GM12878 (cell line): ENCODE results near the gene EEF1A1. TPM values are rescaled to one million over a fixed set of nuclear protein-coding genes. Genes with fewer than 3 reads are reported as not detected.

ENCODE experiments used
- ASH2L ChIP-seq: fragments of 300-600, 200-600 bp; sonication (generic); IDR thresholded peaks from 2 replicates; pipeline ENCODE4 v1.6.1; 2017; ENCODE audit warnings: low read depth, mild to moderate bottlenecking, borderline replicate concordance
- BACH1 ChIP-seq: fragments of 450-650 bp; IDR thresholded peaks from 2 replicates; pipeline ENCODE4 v1.6.1; 2017; ENCODE audit warnings: mild to moderate bottlenecking, borderline replicate concordance
- BMI1 ChIP-seq: fragments of 450-650 bp; IDR thresholded peaks from 2 replicates; pipeline ENCODE4 v1.6.1; 2016; ENCODE audit warnings: mild to moderate bottlenecking, moderate library complexity, borderline replicate concordance
- EP300 ChIP-seq, 2 experiments: fragments of 150-350 bp in 1 of 2; IDR thresholded peaks; 2 replicates each; pipeline ENCODE4 v1.6.1; 2011 to 2012; ENCODE audit warnings: low read depth in 2 of 2, low read length in 2 of 2, borderline replicate concordance in 1 of 2, improper control_type of control experiment in 1 of 2, inconsistent platforms in 1 of 2; ENCODE audit not compliant: control insufficient read depth in 1 of 2
- EZH2 ChIP-seq: IDR thresholded peaks from 2 replicates; pipeline ENCODE4 v1.6.1; 2012; ENCODE audit warnings: low read depth, mild to moderate bottlenecking, control low read depth, inconsistent platforms, low read length, borderline replicate concordance; ENCODE audit not compliant: control insufficient read depth
- FOS ChIP-seq: IDR thresholded peaks from 3 replicates; pipeline ENCODE4 v1.6.1; 2011; ENCODE audit warnings: borderline replicate concordance; ENCODE audit not compliant: insufficient read length; ENCODE audit errors: extremely low read depth
- JUNB ChIP-seq: IDR thresholded peaks from 2 replicates; pipeline ENCODE4 v1.6.1; 2016; ENCODE audit warnings: antibody characterized with exemption, mild to moderate bottlenecking
- RUNX3 ChIP-seq: IDR thresholded peaks from 2 replicates; pipeline ENCODE4 v1.6.1; 2012; ENCODE audit warnings: low read length, inconsistent platforms
- SP1 ChIP-seq: IDR thresholded peaks from one replicate; pipeline ENCODE4 v1.6.1; 2011; ENCODE audit warnings: low read depth, low read length
- SUPT20H ChIP-seq: IDR thresholded peaks from 2 replicates; pipeline ENCODE4 v1.6.1; 2011; ENCODE audit warnings: low read depth, mild to moderate bottlenecking, low read length, moderate library complexity, borderline replicate concordance; ENCODE audit not compliant: control insufficient read depth
- TARDBP ChIP-seq: IDR thresholded peaks from 2 replicates; pipeline ENCODE4 v1.6.1; 2016; ENCODE audit warnings: borderline replicate concordance
- TCF7 ChIP-seq: IDR thresholded peaks from 2 replicates; pipeline ENCODE4 v1.6.1; 2014; ENCODE audit warnings: antibody characterized with exemption, borderline replicate concordance
- ZBED1 ChIP-seq: IDR thresholded peaks from 2 replicates; pipeline ENCODE4 v1.6.1; 2016; ENCODE audit warnings: borderline replicate concordance
- ZNF274 ChIP-seq: IDR thresholded peaks from one replicate; pipeline ENCODE4 v1.8.0; 2011; ENCODE audit not compliant: insufficient read length, insufficient read depth
- polyA plus RNA-seq, 11 experiments: library from polyadenylated mRNA; depleted of rRNA in 4 of 11; unstranded in 6 of 11; stranded (reverse) in 5 of 11; fragments of >200 nt; fragmentation: Nextera tagmentation in 4 of 11; fragmentation: Illumina TruSeq in 1 of 11; extraction: Ambion mirVana in 4 of 11; extraction: Trizol in 1 of 11; gene quantifications; 1 replicate in 1 of 11; 2 replicates in 10 of 11; pipeline versions ENCODE4 v1.2.1 to v1.2.3, GENCODE V29; 2011 to 2016; ENCODE audit warnings: inconsistent platforms in 2 of 11, missing spikeins in 2 of 11, low read depth in 1 of 11
- total RNA-seq, 4 experiments: library from RNA; depleted of rRNA in 3 of 4; stranded (reverse); fragments of >200 nt in 3 of 4; fragmentation: Illumina TruSeq in 1 of 4; extraction: Trizol in 1 of 4; gene quantifications; 2 replicates each; pipeline versions ENCODE4 v1.2.1 to v1.2.3, GENCODE V29; 2013 to 2021
- TF ChIP-seq, protein P1 (sequence below): IDR thresholded peaks from 2 replicates; pipeline ENCODE4 v1.6.1; 2011; ENCODE audit warnings: low read depth, low read length, improper control_type of control experiment, borderline replicate concordance
- TF ChIP-seq, protein P2 (sequence below): fragments of 150-350 bp; IDR thresholded peaks from 2 replicates; pipeline ENCODE4 v1.6.1; 2014; ENCODE audit warnings: mild to moderate bottlenecking, low read depth, low read length
- TF ChIP-seq, protein P3 (sequence below): IDR thresholded peaks from 2 replicates; pipeline ENCODE4 v1.6.1; 2012; ENCODE audit warnings: low read depth, low read length, improper control_type of control experiment
- TF ChIP-seq, protein P4 (sequence below): fragments of 450-650 bp; IDR thresholded peaks from 2 replicates; pipeline ENCODE4 v1.6.1; 2017; ENCODE audit warnings: borderline replicate concordance
- TF ChIP-seq, protein P5 (sequence below): IDR thresholded peaks from 2 replicates; pipeline ENCODE4 v1.6.1; 2012; ENCODE audit warnings: low read length, inconsistent platforms
- TF ChIP-seq, protein P6 (sequence below): fragments of 450-650 bp; IDR thresholded peaks from 2 replicates; pipeline ENCODE4 v1.6.1; 2018; ENCODE audit warnings: mild to moderate bottlenecking, low read depth, moderate library complexity; ENCODE audit not compliant: partially characterized antibody

EEF1A1 gene
- total and polyA plus RNA-seq, 10 of the 15 experiments (the other 5 are each of a cell fraction or from before 2014, with no cell fraction given): 4,214 to 18,090 (median 14,132) TPM

DNA sequence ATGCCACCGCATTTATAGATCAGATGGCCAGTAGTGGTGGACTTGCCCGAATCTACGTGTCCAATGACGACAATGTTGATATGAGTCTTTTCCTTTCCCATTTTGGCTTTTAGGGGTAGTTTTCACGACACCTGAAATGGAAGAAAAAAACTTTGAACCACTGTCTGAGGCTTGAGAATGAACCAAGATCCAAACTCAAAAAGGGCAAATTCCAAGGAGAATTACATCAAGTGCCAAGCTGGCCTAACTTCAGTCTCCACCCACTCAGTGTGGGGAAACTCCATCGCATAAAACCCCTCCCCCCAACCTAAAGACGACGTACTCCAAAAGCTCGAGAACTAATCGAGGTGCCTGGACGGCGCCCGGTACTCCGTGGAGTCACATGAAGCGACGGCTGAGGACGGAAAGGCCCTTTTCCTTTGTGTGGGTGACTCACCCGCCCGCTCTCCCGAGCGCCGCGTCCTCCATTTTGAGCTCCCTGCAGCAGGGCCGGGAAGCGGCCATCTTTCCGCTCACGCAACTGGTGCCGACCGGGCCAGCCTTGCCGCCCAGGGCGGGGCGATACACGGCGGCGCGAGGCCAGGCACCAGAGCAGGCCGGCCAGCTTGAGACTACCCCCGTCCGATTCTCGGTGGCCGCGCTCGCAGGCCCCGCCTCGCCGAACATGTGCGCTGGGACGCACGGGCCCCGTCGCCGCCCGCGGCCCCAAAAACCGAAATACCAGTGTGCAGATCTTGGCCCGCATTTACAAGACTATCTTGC lies 725 bp downstream of the EEF1A1 start (continued):
- TF ChIP-seq SUPT20H (no peak), ZBED1 (peak; percentile 42; the same call in 1 of the 2 replicates), RUNX3 (0 out of 2 replicates have a peak, but pooled peaks have one; percentile 27), TARDBP (no peak), FOS (no peak), BMI1 (no peak), EZH2 (no peak), SP1 (no peak), ASH2L (peak; percentile 44; the same call in 1 of the 2 replicates), JUNB (no peak), ZNF274 (no peak), EP300 (IDR thresholded peaks at IDR 0.05; ENCODE audit: borderline replicate concordance in 1 of 2, control insufficient read depth in 1 of 2, low read depth in 2 of 2, low read length in 2 of 2) (no peak), BACH1 (peak; percentile 87), TCF7 (no peak)
- TF ChIP-seq, protein P1, sequence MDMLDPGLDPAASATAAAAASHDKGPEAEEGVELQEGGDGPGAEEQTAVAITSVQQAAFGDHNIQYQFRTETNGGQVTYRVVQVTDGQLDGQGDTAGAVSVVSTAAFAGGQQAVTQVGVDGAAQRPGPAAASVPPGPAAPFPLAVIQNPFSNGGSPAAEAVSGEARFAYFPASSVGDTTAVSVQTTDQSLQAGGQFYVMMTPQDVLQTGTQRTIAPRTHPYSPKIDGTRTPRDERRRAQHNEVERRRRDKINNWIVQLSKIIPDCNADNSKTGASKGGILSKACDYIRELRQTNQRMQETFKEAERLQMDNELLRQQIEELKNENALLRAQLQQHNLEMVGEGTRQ: no peak
- TF ChIP-seq, protein P2, sequence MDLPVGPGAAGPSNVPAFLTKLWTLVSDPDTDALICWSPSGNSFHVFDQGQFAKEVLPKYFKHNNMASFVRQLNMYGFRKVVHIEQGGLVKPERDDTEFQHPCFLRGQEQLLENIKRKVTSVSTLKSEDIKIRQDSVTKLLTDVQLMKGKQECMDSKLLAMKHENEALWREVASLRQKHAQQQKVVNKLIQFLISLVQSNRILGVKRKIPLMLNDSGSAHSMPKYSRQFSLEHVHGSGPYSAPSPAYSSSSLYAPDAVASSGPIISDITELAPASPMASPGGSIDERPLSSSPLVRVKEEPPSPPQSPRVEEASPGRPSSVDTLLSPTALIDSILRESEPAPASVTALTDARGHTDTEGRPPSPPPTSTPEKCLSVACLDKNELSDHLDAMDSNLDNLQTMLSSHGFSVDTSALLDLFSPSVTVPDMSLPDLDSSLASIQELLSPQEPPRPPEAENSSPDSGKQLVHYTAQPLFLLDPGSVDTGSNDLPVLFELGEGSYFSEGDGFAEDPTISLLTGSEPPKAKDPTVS: no peak
- TF ChIP-seq, protein P3, sequence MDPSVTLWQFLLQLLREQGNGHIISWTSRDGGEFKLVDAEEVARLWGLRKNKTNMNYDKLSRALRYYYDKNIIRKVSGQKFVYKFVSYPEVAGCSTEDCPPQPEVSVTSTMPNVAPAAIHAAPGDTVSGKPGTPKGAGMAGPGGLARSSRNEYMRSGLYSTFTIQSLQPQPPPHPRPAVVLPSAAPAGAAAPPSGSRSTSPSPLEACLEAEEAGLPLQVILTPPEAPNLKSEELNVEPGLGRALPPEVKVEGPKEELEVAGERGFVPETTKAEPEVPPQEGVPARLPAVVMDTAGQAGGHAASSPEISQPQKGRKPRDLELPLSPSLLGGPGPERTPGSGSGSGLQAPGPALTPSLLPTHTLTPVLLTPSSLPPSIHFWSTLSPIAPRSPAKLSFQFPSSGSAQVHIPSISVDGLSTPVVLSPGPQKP: no peak
- TF ChIP-seq, protein P4, sequence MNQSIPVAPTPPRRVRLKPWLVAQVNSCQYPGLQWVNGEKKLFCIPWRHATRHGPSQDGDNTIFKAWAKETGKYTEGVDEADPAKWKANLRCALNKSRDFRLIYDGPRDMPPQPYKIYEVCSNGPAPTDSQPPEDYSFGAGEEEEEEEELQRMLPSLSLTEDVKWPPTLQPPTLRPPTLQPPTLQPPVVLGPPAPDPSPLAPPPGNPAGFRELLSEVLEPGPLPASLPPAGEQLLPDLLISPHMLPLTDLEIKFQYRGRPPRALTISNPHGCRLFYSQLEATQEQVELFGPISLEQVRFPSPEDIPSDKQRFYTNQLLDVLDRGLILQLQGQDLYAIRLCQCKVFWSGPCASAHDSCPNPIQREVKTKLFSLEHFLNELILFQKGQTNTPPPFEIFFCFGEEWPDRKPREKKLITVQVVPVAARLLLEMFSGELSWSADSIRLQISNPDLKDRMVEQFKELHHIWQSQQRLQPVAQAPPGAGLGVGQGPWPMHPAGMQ: no peak
- TF ChIP-seq, protein P5, sequence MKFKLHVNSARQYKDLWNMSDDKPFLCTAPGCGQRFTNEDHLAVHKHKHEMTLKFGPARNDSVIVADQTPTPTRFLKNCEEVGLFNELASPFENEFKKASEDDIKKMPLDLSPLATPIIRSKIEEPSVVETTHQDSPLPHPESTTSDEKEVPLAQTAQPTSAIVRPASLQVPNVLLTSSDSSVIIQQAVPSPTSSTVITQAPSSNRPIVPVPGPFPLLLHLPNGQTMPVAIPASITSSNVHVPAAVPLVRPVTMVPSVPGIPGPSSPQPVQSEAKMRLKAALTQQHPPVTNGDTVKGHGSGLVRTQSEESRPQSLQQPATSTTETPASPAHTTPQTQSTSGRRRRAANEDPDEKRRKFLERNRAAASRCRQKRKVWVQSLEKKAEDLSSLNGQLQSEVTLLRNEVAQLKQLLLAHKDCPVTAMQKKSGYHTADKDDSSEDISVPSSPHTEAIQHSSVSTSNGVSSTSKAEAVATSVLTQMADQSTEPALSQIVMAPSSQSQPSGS: no peak
- TF ChIP-seq, protein P6, sequence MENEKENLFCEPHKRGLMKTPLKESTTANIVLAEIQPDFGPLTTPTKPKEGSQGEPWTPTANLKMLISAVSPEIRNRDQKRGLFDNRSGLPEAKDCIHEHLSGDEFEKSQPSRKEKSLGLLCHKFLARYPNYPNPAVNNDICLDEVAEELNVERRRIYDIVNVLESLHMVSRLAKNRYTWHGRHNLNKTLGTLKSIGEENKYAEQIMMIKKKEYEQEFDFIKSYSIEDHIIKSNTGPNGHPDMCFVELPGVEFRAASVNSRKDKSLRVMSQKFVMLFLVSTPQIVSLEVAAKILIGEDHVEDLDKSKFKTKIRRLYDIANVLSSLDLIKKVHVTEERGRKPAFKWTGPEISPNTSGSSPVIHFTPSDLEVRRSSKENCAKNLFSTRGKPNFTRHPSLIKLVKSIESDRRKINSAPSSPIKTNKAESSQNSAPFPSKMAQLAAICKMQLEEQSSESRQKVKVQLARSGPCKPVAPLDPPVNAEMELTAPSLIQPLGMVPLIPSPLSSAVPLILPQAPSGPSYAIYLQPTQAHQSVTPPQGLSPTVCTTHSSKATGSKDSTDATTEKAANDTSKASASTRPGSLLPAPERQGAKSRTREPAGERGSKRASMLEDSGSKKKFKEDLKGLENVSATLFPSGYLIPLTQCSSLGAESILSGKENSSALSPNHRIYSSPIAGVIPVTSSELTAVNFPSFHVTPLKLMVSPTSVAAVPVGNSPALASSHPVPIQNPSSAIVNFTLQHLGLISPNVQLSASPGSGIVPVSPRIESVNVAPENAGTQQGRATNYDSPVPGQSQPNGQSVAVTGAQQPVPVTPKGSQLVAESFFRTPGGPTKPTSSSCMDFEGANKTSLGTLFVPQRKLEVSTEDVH: no peak
